GM23338 (cell line): ENCODE measurements around the gene ZNF532. TPM values are rescaled to one million over a fixed set of nuclear protein-coding genes. Genes with fewer than 3 reads are reported as not detected.

Source experiments
- ATAC-seq: fragments of 200-7000 bp; cut with Tn5 transposase; 3 replicates; pipeline ENCODE4 v1.9.1; 2020
- DNase-seq: peaks from one replicate; pipeline ENCODE4 v3.0.0-alpha.2; 2015; ENCODE audit warnings: low spot score
- H2AFZ ChIP-seq: fragments of 200-600 bp; sonication (generic); 2 replicates; pipeline ENCODE4 v1.8.0; 2016; ENCODE audit warnings: antibody characterized with exemption, mild to moderate bottlenecking, moderate library complexity
- H3F3A ChIP-seq: fragments of 200-600 bp; sonication (generic); replicated peaks from 2 replicates; pipeline ENCODE4 v1.8.0; 2017; ENCODE audit warnings: antibody characterized with exemption, mixed run types, low read depth
- H3K27ac ChIP-seq: fragments of 200-600 bp; sonication (generic); 2 replicates; pipeline ENCODE4 v1.6.1; 2016; ENCODE audit warnings: low read depth
- H3K27me3 ChIP-seq: fragments of 200-600 bp; sonication (generic); 2 replicates; pipeline ENCODE4 v1.8.0; 2016; ENCODE audit warnings: mild to moderate bottlenecking, mixed run types, moderate library complexity; ENCODE audit not compliant: insufficient read depth
- H3K36me3 ChIP-seq: fragments of 200-600 bp; sonication (generic); 2 replicates; pipeline ENCODE4 v1.8.0; 2016; ENCODE audit warnings: mild to moderate bottlenecking; ENCODE audit not compliant: insufficient read depth
- H3K4me1 ChIP-seq: fragments of 200-600 bp; sonication (generic); 2 replicates; pipeline ENCODE4 v1.8.0; 2016; ENCODE audit warnings: mild to moderate bottlenecking, moderate library complexity; ENCODE audit not compliant: insufficient read depth
- H3K4me2 ChIP-seq: fragments of 200-600 bp; sonication (generic); 2 replicates; pipeline ENCODE4 v1.7.1; 2017; ENCODE audit warnings: mixed run types
- H3K4me3 ChIP-seq: fragments of 200-600 bp; sonication (generic); 2 replicates; pipeline ENCODE4 v1.6.1; 2016; ENCODE audit warnings: mixed run types
- H3K79me2 ChIP-seq: fragments of 200-600 bp; sonication (generic); replicated peaks from 2 replicates; pipeline ENCODE4 v1.8.0; 2017; ENCODE audit warnings: mild to moderate bottlenecking; ENCODE audit not compliant: insufficient read depth
- H3K9me2 ChIP-seq: fragments of 200-600 bp; sonication (generic); 2 replicates; pipeline ENCODE4 v1.8.0; 2017; ENCODE audit not compliant: insufficient read depth
- H4K20me1 ChIP-seq: fragments of 200-600 bp; sonication (generic); replicated peaks from 2 replicates; pipeline ENCODE4 v1.8.0; 2017; ENCODE audit warnings: mild to moderate bottlenecking; ENCODE audit not compliant: insufficient read depth
- H3K27ac Mint-ChIP-seq: 2 replicates; pipeline ENCODE4 v1.8.0; 2020; ENCODE audit warnings: inconsistent platforms, mild to moderate bottlenecking, moderate library complexity, mixed read lengths
- H3K27me3 Mint-ChIP-seq: 3 replicates; pipeline ENCODE4 v1.8.0; 2022; ENCODE audit warnings: low read depth, mild to moderate bottlenecking, moderate library complexity, mixed read lengths, inconsistent platforms; ENCODE audit not compliant: insufficient read depth, poor library complexity
- H3K36me3 Mint-ChIP-seq: 3 replicates; pipeline ENCODE4 v1.8.0; 2021; ENCODE audit warnings: low read depth, mild to moderate bottlenecking, inconsistent platforms, moderate library complexity, mixed read lengths
- H3K4me1 Mint-ChIP-seq: 3 replicates; pipeline ENCODE4 v1.8.0; 2020; ENCODE audit warnings: mild to moderate bottlenecking, inconsistent platforms, mixed read lengths
- H3K4me3 Mint-ChIP-seq: 3 replicates; pipeline ENCODE4 v1.8.0; 2021; ENCODE audit warnings: moderate library complexity, mild to moderate bottlenecking, inconsistent platforms, mixed read lengths
- H3K9me3 Mint-ChIP-seq: 3 replicates; pipeline ENCODE4 v1.8.0; 2020; ENCODE audit warnings: moderate library complexity, mild to moderate bottlenecking, inconsistent platforms, mixed read lengths
- EZH2 ChIP-seq: fragments of 200-600 bp; sonication (generic); IDR thresholded peaks from one replicate; pipeline ENCODE4 v1.8.0; 2017; ENCODE audit warnings: antibody characterized with exemption, mild to moderate bottlenecking, low read depth; ENCODE audit not compliant: unreplicated experiment
- EZH2phosphoT487 ChIP-seq: fragments of 200-600 bp; sonication (generic); IDR thresholded peaks from one replicate; pipeline ENCODE4 v1.8.1; 2018; ENCODE audit warnings: antibody characterized with exemption; ENCODE audit not compliant: unreplicated experiment
- STAT1 ChIP-seq: IDR thresholded peaks from one replicate; pipeline ENCODE4 v1.6.1; 2016; ENCODE audit warnings: antibody characterized with exemption; ENCODE audit not compliant: unreplicated experiment
- ZNF114 ChIP-seq: fragments of 250-450 bp; sonication (Bioruptor Pico); IDR thresholded peaks from 2 replicates; pipeline ENCODE4 v1.5.0; 2020; ENCODE audit warnings: mild to moderate bottlenecking, moderate library complexity
- ZNF331 ChIP-seq: fragments of 250-450 bp; sonication (Bioruptor Pico); IDR thresholded peaks from 2 replicates; pipeline ENCODE4 v1.5.0; 2020; ENCODE audit warnings: low read depth, mild to moderate bottlenecking, moderate library complexity
- polyA plus RNA-seq: library from polyadenylated mRNA; unstranded; fragments of >200 nt; fragmentation: Nextera tagmentation; extraction: Ambion mirVana; gene quantifications from 2 replicates; pipeline ENCODE4 v1.2.1, GENCODE V29; 2016
- total RNA-seq: library from RNA; depleted of rRNA; stranded (reverse); fragments of >200 nt; shearing (Covaris generic); gene quantifications from 2 replicates; pipeline ENCODE4 v1.2.3, GENCODE V29; 2014
- TF ChIP-seq, protein P1 (sequence below), 2 experiments: fragments of 200-600 bp in 1 of 2; sonication (generic) in 1 of 2; conservative IDR thresholded peaks; 2 replicates each; pipeline versions ENCODE4 v1.5.1 to v1.6.1; 2016 to 2017; ENCODE audit warnings: antibody characterized with exemption in 2 of 2, low read depth in 2 of 2, mild to moderate bottlenecking in 2 of 2, moderate library complexity in 1 of 2
- TF ChIP-seq, protein P2 (sequence below): IDR thresholded peaks from one replicate; pipeline ENCODE4 v1.6.1; 2018; ENCODE audit warnings: antibody characterized with exemption; ENCODE audit not compliant: unreplicated experiment
- TF ChIP-seq, protein P3 (sequence below): fragments of 250-450 bp; sonication (Bioruptor Pico); IDR thresholded peaks from 2 replicates; pipeline ENCODE4 v1.5.0; 2020; ENCODE audit warnings: mild to moderate bottlenecking, moderate library complexity

Gene ZNF532
- total and polyA plus RNA-seq, 2 experiments from 2014 or later = 51.5 to 225 TPM

DNA sequence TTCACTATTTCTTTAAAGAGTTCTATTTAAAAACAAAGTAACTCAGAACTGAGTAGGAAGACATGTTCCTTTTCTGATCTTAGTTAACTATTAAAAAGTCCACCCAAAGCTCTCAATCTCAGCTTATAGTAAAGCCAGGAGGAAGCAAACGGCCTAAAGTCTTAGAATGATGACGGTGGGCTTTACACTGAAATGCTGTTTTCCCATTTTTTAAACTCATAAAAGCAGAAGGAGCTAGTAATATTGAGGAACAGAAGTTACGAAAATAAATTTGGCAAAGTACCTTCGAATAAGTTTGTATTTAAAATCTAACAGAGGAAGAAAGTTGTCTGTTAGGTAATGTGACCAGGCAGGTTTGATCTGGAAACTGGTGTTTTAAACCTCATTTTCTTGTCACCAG is 111.1 kb downstream of the ZNF532 start (continued):
- TF ChIP-seq, protein P1, sequence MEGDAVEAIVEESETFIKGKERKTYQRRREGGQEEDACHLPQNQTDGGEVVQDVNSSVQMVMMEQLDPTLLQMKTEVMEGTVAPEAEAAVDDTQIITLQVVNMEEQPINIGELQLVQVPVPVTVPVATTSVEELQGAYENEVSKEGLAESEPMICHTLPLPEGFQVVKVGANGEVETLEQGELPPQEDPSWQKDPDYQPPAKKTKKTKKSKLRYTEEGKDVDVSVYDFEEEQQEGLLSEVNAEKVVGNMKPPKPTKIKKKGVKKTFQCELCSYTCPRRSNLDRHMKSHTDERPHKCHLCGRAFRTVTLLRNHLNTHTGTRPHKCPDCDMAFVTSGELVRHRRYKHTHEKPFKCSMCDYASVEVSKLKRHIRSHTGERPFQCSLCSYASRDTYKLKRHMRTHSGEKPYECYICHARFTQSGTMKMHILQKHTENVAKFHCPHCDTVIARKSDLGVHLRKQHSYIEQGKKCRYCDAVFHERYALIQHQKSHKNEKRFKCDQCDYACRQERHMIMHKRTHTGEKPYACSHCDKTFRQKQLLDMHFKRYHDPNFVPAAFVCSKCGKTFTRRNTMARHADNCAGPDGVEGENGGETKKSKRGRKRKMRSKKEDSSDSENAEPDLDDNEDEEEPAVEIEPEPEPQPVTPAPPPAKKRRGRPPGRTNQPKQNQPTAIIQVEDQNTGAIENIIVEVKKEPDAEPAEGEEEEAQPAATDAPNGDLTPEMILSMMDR (conservative IDR thresholded peaks at IDR 0.05; ENCODE audit: low read depth in 2 of 2) = no peak
- TF ChIP-seq ZNF114 (no peak), STAT1 (no peak), EZH2 (no peak)
- TF ChIP-seq, protein P2, sequence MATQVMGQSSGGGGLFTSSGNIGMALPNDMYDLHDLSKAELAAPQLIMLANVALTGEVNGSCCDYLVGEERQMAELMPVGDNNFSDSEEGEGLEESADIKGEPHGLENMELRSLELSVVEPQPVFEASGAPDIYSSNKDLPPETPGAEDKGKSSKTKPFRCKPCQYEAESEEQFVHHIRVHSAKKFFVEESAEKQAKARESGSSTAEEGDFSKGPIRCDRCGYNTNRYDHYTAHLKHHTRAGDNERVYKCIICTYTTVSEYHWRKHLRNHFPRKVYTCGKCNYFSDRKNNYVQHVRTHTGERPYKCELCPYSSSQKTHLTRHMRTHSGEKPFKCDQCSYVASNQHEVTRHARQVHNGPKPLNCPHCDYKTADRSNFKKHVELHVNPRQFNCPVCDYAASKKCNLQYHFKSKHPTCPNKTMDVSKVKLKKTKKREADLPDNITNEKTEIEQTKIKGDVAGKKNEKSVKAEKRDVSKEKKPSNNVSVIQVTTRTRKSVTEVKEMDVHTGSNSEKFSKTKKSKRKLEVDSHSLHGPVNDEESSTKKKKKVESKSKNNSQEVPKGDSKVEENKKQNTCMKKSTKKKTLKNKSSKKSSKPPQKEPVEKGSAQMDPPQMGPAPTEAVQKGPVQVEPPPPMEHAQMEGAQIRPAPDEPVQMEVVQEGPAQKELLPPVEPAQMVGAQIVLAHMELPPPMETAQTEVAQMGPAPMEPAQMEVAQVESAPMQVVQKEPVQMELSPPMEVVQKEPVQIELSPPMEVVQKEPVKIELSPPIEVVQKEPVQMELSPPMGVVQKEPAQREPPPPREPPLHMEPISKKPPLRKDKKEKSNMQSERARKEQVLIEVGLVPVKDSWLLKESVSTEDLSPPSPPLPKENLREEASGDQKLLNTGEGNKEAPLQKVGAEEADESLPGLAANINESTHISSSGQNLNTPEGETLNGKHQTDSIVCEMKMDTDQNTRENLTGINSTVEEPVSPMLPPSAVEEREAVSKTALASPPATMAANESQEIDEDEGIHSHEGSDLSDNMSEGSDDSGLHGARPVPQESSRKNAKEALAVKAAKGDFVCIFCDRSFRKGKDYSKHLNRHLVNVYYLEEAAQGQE = no peak

DNA sequence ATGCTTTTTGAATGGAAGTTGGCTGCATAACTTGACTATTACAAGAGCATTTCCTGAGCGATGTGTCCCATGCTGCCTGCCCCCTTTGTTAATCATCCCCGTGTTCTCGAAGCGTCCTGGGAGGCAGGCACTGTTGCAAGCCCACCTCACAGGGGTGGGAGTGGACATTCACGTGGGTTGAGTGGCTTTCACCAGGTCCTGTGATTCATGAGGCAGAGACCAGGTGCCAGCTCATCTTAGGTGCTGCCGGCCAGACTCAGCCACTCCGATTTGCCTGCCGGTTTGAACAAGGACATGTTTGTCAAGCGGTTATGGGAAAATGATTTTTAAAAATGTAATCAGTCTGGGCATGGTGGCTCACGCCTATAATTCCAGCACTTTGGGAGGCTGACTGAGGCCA is 112.5 kb downstream of the ZNF532 start:
- peaks cover 57% of the 10 kb centered on the region for H3K79me2 ChIP-seq
- no peak for DNase-seq
- peaks cover 45% of the 10 kb centered on the region for H3K36me3 ChIP-seq
- H3F3A ChIP-seq = peaks cover 17% of the 10 kb centered on the region
- no peaks in the 10 kb centered on the region for H3K27me3 ChIP-seq
- H3K4me2 ChIP-seq = no peak overlapping the region
- Mint-ChIP-seq H3K9me3 (no peaks in the 10 kb centered on the region), H3K27ac (peak overlapping the region; percentile 75), H3K4me3 (no peak overlapping the region), H3K36me3 (peaks cover 81% of the 10 kb centered on the region), H3K4me1 (peaks cover 23% of the 10 kb centered on the region), H3K27me3 (peaks cover 11% of the 10 kb centered on the region)
- ATAC-seq = no peak
- H3K9me2 ChIP-seq = no peaks in the 10 kb centered on the region
- H2AFZ ChIP-seq = no peak overlapping the region
- H3K27ac ChIP-seq = peak overlapping the region; percentile 63; the same call in 1 of the 2 replicates
- peaks cover 25% of the 10 kb centered on the region for H4K20me1 ChIP-seq
- TF ChIP-seq, protein P3, sequence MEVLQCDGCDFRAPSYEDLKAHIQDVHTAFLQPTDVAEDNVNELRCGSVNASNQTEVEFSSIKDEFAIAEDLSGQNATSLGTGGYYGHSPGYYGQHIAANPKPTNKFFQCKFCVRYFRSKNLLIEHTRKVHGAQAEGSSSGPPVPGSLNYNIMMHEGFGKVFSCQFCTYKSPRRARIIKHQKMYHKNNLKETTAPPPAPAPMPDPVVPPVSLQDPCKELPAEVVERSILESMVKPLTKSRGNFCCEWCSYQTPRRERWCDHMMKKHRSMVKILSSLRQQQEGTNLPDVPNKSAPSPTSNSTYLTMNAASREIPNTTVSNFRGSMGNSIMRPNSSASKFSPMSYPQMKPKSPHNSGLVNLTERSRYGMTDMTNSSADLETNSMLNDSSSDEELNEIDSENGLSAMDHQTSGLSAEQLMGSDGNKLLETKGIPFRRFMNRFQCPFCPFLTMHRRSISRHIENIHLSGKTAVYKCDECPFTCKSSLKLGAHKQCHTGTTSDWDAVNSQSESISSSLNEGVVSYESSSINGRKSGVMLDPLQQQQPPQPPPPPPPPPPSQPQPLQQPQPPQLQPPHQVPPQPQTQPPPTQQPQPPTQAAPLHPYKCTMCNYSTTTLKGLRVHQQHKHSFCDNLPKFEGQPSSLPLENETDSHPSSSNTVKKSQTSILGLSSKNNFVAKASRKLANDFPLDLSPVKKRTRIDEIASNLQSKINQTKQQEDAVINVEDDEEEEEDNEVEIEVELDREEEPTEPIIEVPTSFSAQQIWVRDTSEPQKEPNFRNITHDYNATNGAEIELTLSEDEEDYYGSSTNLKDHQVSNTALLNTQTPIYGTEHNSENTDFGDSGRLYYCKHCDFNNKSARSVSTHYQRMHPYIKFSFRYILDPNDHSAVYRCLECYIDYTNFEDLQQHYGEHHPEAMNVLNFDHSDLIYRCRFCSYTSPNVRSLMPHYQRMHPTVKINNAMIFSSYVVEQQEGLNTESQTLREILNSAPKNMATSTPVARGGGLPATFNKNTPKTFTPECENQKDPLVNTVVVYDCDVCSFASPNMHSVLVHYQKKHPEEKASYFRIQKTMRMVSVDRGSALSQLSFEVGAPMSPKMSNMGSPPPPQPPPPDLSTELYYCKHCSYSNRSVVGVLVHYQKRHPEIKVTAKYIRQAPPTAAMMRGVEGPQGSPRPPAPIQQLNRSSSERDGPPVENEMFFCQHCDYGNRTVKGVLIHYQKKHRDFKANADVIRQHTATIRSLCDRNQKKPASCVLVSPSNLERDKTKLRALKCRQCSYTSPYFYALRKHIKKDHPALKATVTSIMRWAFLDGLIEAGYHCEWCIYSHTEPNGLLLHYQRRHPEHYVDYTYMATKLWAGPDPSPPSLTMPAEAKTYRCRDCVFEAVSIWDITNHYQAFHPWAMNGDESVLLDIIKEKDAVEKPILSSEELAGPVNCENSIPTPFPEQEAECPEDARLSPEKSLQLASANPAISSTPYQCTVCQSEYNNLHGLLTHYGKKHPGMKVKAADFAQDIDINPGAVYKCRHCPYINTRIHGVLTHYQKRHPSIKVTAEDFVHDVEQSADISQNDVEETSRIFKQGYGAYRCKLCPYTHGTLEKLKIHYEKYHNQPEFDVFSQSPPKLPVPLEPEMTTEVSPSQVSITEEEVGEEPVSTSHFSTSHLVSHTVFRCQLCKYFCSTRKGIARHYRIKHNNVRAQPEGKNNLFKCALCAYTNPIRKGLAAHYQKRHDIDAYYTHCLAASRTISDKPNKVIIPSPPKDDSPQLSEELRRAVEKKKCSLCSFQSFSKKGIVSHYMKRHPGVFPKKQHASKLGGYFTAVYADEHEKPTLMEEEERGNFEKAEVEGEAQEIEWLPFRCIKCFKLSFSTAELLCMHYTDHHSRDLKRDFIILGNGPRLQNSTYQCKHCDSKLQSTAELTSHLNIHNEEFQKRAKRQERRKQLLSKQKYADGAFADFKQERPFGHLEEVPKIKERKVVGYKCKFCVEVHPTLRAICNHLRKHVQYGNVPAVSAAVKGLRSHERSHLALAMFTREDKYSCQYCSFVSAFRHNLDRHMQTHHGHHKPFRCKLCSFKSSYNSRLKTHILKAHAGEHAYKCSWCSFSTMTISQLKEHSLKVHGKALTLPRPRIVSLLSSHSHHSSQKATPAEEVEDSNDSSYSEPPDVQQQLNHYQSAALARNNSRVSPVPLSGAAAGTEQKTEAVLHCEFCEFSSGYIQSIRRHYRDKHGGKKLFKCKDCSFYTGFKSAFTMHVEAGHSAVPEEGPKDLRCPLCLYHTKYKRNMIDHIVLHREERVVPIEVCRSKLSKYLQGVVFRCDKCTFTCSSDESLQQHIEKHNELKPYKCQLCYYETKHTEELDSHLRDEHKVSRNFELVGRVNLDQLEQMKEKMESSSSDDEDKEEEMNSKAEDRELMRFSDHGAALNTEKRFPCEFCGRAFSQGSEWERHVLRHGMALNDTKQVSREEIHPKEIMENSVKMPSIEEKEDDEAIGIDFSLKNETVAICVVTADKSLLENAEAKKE = no peak
- TF ChIP-seq EZH2phosphoT487 (no peak), ZNF331 (CRISPR knock-in tag) (no peak)
- 0 out of 2 replicates have a peak, but pooled peaks cover 4% of the 10 kb centered on the region for H3K4me1 ChIP-seq
- H3K4me3 ChIP-seq = no peak overlapping the region
